HG03060 (cell line): ENCODE data around the gene SFRP4.
"Not testable (repeated sequence)": the region's sequence is repeated elsewhere in the genome, so short reads cannot be mapped to it uniquely, and the experiment has no call there.

Experiments used
- ATAC-seq: cut with Tn5 transposase; IDR thresholded peaks from one replicate; pipeline ENCODE4 v1.9.1; 2021; ENCODE audit warnings: low read depth, moderate number of reproducible peaks; ENCODE audit not compliant: unreplicated experiment

The SFRP4 gene

DNA sequence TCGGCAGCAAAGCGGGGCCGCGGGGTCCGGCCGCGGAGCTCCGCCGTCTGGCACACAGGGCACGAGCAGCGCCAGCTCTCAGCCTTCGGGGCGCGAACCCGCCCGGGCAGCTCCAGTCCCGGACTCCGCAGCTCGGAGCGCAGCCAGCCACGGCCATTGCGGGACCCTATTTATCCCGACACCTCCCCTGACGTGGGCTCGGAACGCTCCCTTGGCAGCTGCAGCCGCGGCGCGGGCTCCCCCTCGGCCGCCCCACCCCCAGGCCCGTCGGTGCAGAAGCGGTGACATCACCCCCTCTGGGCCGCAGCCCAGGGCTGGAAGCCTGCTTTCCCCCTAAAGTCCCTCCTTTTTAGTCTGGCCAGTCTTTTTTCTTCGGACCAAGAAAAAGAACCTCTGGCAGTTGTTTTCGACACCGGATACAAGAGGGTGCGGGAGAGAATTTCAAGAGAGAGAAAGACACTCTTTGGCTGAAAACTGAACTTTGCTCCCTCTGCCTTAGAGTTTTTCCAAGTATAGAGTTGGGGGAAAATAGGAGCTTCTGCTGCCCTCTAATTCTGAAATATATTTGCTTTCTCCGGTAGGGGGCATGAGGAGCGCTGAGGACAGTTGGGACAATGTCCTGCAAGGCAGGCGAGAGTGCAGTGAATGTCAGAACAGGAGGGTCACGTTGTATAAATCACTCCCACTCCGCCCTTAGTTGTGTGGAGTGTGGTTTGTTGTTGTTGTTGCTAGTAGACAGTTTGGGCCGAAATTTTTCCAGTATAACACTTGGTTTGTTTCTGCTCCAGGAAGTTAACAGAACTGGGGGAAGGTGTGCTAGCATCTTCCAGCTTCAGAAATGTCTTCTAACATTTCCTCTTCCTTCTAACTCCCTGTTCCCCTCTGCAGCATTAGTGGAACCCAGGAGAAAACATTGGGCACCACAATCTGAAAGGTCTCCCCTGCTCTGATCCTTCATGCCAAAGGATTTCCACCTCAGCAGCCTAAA lies at the start of gene SFRP4:
SFRP4 (minus strand) TSS at position 145 of the 988 bp plus-strand sequence. CDS start 280 bp downstream, outside the sequence.
- no peak for ATAC-seq

DNA sequence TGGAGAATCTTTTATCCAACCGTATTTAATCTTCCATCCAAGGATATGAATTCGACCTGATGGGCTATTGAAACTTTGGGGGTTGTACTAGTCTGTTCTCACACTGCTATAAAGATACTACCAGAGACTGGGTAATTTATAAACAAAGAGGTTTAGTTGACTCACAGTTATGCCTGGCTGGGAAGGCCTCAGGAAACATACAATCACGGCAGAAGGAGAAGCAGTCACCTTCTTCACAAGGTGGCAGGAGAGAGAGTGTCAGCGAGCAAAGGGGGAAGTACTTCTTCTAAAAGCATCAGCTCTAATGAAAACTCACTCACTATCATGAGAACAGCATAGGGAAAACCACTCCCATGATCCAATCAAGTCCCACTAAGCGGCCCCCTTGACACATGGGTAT lies 47.6 kb upstream of the SFRP4 start:
- no peak for ATAC-seq

GRCh38 chr7:37961251-37961650 lies 44.6 kb upstream of the SFRP4 start:
- no peak for ATAC-seq

GRCh38 chr7:37960483-37960882 lies 43.9 kb upstream of the SFRP4 start:
- ATAC-seq, result no peak

GRCh38 chr7:37957221-37957970 lies 40.8 kb upstream of the SFRP4 start:
- no peak for ATAC-seq

DNA sequence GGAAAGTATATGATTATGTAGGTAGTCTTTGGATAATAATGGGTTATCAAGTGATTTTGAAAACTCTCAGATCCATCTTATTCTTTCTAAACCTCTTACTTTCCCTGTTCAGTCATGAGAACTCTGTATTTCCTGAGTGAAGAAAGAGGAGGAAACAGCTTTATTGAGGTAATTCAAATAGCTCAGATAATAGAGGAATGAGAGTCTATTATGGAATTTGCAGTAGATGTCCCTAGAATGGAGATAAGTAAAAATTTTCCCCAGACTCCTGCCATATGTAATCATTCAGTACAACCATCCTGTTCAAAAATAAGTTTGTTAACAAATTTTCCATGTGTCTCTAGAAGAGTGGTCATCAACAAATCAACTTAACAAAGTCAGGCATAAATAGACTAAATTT lies 40.2 kb upstream of the SFRP4 start:
- no peak for ATAC-seq

GRCh38 chr7:37954217-37954616 lies 37.6 kb upstream of the SFRP4 start:
- ATAC-seq, result not testable (repeated sequence)

GRCh38 chr7:37952240-37952639 lies 35.6 kb upstream of the SFRP4 start:
- no peak for ATAC-seq

- no peak for ATAC-seq
Observed at GRCh38 chr7:37947941-37948210, 31.3 kb upstream of the SFRP4 start.

DNA sequence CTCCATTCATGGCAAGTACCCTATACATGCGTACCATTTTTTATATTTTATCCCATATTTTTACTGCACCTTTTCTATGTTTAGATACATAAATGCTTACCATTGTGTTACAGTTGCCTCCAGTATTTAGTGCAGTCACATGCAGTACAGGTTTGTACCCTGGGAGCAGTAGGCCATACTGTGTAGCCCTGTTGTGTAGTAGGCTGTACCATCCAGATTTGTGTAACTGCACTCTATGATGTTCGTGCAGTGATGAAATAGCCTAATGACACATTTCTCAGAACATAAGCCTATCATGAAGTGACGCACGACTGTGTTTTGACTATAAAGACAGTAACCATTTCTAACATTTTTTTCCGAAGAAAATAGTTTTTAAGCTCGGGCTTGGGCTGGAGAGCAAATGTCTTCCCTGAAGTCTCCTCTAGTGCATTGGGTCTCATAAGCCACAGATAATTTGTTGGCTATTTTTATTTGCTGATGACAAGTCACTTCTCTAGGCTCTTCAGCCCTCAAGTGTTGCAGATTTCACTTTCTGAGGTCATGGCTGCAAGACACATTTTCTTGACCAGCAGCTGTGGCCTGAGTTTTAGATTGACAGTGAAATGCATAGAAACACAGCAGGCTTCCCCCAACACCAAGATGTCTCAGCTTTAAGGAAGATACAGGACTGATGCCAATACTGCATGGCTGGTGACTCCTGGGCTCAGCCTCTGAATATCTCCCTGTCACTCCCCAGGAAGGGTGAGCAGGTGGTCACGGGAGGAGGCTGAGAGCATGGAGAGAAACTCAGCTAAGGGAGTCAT lies 30.7 kb upstream of the SFRP4 start:
- ATAC-seq, result no peak

DNA sequence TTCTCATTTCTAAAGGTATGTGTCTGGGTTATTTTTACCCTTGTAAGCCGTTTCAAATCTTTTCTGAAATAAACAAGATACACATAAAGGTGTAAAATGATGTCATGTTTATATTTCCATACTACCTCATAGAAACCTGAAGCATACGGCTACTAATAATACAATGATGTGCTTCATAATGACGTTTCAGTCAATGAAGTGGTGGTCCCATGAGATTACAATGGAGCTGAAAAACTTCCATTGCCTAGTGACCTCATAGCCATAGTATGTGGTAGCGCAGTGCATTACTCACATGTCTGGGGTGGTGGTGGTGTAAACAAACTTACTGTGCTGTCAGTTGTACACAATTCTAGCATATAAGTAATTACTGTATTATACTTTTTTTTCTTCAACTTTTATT lies 28.7 kb upstream of the SFRP4 start:
- ATAC-seq, result no peak

DNA sequence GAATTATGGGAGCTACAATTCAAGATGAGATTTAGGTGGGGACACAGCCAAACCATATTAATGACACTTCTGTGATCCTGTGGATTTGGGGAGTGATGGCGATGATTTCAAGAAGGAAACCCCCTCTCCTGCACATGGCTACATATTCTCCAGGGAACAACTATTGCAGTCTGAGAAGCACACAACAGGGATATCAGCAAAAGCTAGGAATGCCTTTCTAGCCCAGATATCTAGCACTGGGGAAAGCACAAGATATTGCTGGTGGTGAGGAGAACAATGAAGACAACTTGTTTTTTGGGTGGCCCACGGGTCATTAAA lies 28.1 kb upstream of the SFRP4 start:
- ATAC-seq, result no peak

GRCh38 chr7:37943905-37944736 lies 27.5 kb upstream of the SFRP4 start:
- ATAC-seq, result peak; percentile 39

GRCh38 chr7:37942934-37943610 lies 26.5 kb upstream of the SFRP4 start:
- no peak for ATAC-seq

DNA sequence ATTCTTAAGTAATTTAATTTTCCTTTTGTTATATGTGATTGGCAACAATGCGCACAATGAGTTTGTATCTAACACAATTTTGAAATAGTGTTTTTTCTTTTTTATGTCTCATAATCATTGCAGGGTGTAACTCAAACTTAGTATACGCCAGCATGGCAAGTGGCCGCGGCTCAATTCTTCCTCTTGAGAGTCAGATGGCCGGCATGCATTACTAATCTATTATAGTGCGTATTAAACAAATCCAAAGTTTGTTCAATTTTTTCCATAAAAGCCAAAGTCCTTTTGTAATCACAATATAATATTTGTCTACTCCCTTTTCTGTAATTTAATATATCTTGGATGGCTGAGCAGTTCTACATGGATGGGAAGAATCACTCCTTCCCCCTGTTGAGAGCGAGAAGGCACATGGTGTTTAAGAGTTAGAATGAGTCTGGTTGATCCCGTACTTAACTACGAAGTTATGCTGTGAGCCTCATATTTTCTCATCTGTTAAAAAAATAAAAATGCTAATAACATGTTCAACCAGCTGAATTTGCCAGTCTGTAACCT lies 16.5 kb upstream of the SFRP4 start:
- no peak for ATAC-seq

DNA sequence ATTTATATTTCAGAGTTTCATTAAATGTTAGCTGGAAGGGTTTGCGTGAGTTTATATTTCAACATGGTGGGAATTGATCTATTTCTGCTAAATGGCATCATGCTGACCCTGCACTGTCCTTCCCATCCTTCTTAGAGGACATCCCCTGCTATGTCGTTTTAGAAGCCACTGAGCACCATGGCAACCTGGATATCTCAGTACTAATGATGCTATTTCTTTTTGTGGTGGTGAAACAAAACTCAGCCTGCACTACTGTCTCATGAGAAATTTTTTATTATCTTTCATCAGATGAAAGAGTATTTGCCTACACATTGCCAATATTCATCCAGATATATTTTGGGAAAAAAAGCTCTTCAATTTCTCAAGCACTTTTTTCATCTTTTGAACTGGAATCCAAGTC lies 15.9 kb upstream of the SFRP4 start:
- ATAC-seq, result no peak

DNA sequence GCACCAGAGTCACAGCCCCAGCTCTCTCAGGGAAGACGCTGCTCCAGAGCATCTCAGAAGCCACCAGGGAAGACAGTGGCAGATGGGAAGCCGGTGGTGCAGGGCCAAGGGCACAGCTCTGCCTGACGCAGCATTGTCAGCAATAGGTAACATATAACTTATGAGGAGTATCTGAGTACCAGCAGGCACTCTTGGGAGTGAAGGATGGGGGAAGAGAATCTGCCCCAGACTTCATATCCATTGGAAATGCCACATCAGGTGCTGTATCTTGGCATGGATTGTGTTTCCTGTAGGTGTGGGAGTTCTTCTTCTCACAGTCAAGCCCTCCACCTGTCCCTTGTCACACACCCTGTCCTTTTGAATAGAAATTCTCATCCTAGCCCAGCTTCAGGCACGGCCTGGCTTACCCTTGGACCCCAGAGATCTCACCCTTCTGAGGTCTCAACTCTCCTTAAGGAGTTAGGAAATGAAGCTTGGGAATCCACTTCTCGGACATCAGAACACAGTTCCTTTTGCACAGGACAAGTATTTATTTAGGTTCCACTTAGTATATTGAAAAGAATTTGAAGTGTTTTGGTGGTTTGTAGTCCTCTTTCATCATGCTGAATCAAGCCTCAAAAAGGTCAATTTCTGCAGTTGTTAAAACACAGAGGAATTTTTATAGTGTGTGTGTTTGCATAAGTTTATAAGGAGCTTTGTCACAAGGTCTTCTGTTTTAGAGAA lies 13.8 kb upstream of the SFRP4 start:
- no peak for ATAC-seq

GRCh38 chr7:37928878-37929277 lies 12.3 kb upstream of the SFRP4 start:
- no peak for ATAC-seq
